ENCODE measurements around the gene PMP22.

- TF ChIP-seq CTCF (IDR thresholded peaks at IDR 0.05): no peak
- TF ChIP-seq POLR2A (IDR thresholded peaks at IDR 0.05): no peak
- no peak for TF ChIP-seq POLR2AphosphoS5 (IDR thresholded peaks at IDR 0.05)
Measured at GRCh38 chr17:15230866-15231265, 34.3 kb downstream of the PMP22 start.

All from upper lobe of left lung (tissue), 4 donors.